Adrenal gland (tissue), 12 donors: ENCODE data around the gene PELI2. TPM values are rescaled to one million over a fixed set of nuclear protein-coding genes. Genes with fewer than 3 reads are reported as not detected.
A peak's percentile ranks its signal among the peaks of the same experiment; 100 is the strongest.

Experiments used
- DNase-seq, 7 donors: peaks; one replicate each; pipeline ENCODE4 v3.0.0-alpha.2; 2019 to 2020
- H3K27ac ChIP-seq, 5 donors: fragments of 200-600 bp; sonication (generic) in 4 of 5; 1 replicate in 3 of 5; 2 replicates in 2 of 5; pipeline versions ENCODE4 v1.5.1 to v1.8.0; 2016 to 2020; ENCODE audit warnings: mild to moderate bottlenecking in 1 of 5
- H3K27me3 ChIP-seq: fragments of 200-600 bp; 2 replicates; pipeline ENCODE4 v1.8.0; 2021
- H3K36me3 ChIP-seq, 2 donors: fragments of 200-600 bp; replicated peaks in 1 of 2; 1 replicate in 1 of 2; 2 replicates in 1 of 2; pipeline versions ENCODE4 v1.5.1 to v1.8.0; 2018 to 2022
- H3K4me1 ChIP-seq, 2 donors: fragments of 200-600 bp; replicated peaks in 1 of 2; 1 replicate in 1 of 2; 2 replicates in 1 of 2; pipeline versions ENCODE4 v1.5.1 to v1.8.0; 2018 to 2021
- H3K4me3 ChIP-seq, 4 donors: fragments of 200-600 bp; sonication (generic) in 3 of 4; one replicate each; pipeline ENCODE4 v1.5.1; 2016 to 2018
- H3K9me3 ChIP-seq, 3 donors: fragments of 200-600 bp; sonication (generic) in 1 of 3; replicated peaks in 1 of 3; 1 replicate in 2 of 3; 2 replicates in 1 of 3; pipeline versions ENCODE4 v1.5.1 to v1.8.0; 2016 to 2021
- CTCF ChIP-seq, 6 experiments: fragments of 450-650 bp in 4 of 6; fragments of 200-600 bp in 2 of 6; sonication (generic) in 1 of 6; IDR thresholded peaks; 1 replicate in 5 of 6; 2 replicates in 1 of 6; pipeline versions ENCODE4 v1.5.1 to v1.8.0; 2016 to 2021; ENCODE audit warnings: antibody characterized with exemption in 6 of 6, mild to moderate bottlenecking in 2 of 6, moderate library complexity in 1 of 6
- POLR2A ChIP-seq, 2 donors: fragments of 450-650 bp; IDR thresholded peaks; one replicate each; pipeline ENCODE4 v1.6.1; 2017; ENCODE audit warnings: antibody characterized with exemption in 2 of 2, mild to moderate bottlenecking in 2 of 2, moderate library complexity in 1 of 2
- WGBS, 4 donors: extraction: QIAGEN DNeasy Blood & Tissue Kit in 2 of 4; methylation state at CpG; one replicate each; pipeline versions ENCODE4 v1.1.5 to v1.1.7; 2013 to 2017; 5-methylcytosine and 5-hydroxymethylcytosine counted together
- intact Hi-C, 2 donors: fragments of 100-400 bp; cut with DNase I; formaldehyde crosslinking; loops; one replicate each; pipeline versions ENCODE4 v1.14.1 to v1.15.0; 2022 to 2023
- polyA plus RNA-seq, 3 donors: library from polyadenylated mRNA; stranded (reverse); fragments of 200-250 nt in 2 of 3; fragments of 350-450 nt in 1 of 3; fragmentation: Illumina TruSeq in 1 of 3; extraction: RNeasy Lipid Tissue Mini Kit (QIAGEN cat#74804) in 1 of 3; gene quantifications; one replicate each; pipeline ENCODE4 v1.2.3, GENCODE V29; 2013 to 2014
- total RNA-seq, 9 donors: library from RNA; depleted of rRNA in 4 of 9; stranded (reverse); fragments of >200 nt in 4 of 9; fragments of 120-200 nt in 1 of 9; fragmentation: NEBNext Ultra II Directional in 1 of 9; extraction: Animal tissue kit (Norgen Biotek cat#: 25700) in 1 of 9; gene quantifications; one replicate each; pipeline versions ENCODE4 v1.1.0 to v1.2.4, GENCODE V29; 2013 to 2023
- donor health status: healthy with polysubstance abuse.
- donor health status: Bipolar disorder and iron deficiency.
- donor health status: DM: yes; HTN: yes; CAD: no.
- donor health status: DM: no; HTN: no; CAD: no.
- donor health status: DM: no; HTN: no; CAD: no.
- donor health status: DM: yes; HTN: yes; CAD: no.

The PELI2 gene
- total and polyA plus RNA-seq, 12 donors, result 1.4 to 14.1 (median 5.9) TPM

- no peak for DNase-seq
- 95 to 97% (median 96%) methylated on average over 13 to 14 of the region's 14 CpGs for WGBS, 4 donors
- Histone ChIP-seq H3K4me3 (no peak overlapping the region), H3K27ac (no peak overlapping the region), H3K9me3 (no peaks in the 10 kb centered on the region), H3K36me3 (no peaks in the 10 kb centered on the region), H3K27me3 (no peaks in the 10 kb centered on the region), H3K4me1 (no peaks in the 10 kb centered on the region)
- intact Hi-C loops, result no loop called here
- no peak for TF ChIP-seq CTCF (IDR thresholded peaks at IDR 0.05)
- TF ChIP-seq POLR2A (IDR thresholded peaks at IDR 0.05), result no peak
Observed at GRCh38 chr14:56290195-56290594, 172.0 kb downstream of the PELI2 start.

GRCh38 chr14:56292970-56293369 is 174.8 kb downstream of the PELI2 start:
- no peak for DNase-seq
- Histone ChIP-seq H3K4me3 (no peak overlapping the region), H3K27ac (no peak overlapping the region), H3K9me3 (no peaks in the 10 kb centered on the region), H3K4me1 (no peaks in the 10 kb centered on the region), H3K36me3 (no peaks in the 10 kb centered on the region), H3K27me3 (no peaks in the 10 kb centered on the region)
- TF ChIP-seq CTCF (IDR thresholded peaks at IDR 0.05) (no peak), POLR2A (IDR thresholded peaks at IDR 0.05) (no peak)
- intact Hi-C loops, result no loop called here
- WGBS, 4 donors, result 89 to 95% (median 92%) methylated on average over 3 of the region's 3 CpGs

- 77 to 96% (median 96%) methylated on average over 2 of the region's 2 CpGs for WGBS, 4 donors
- intact Hi-C loops, result no loop called here
- no peaks in the 10 kb centered on the region for H3K4me1 ChIP-seq
- no peak for DNase-seq
- H3K9me3 ChIP-seq, result no peaks in the 10 kb centered on the region
- TF ChIP-seq CTCF (IDR thresholded peaks at IDR 0.05) (no peak), POLR2A (IDR thresholded peaks at IDR 0.05) (no peak)
- no peaks in the 10 kb centered on the region for H3K36me3 ChIP-seq
- no peaks in the 10 kb centered on the region for H3K27me3 ChIP-seq
- H3K4me3 ChIP-seq, result no peak overlapping the region
- H3K27ac ChIP-seq, result no peak overlapping the region
Observed at GRCh38 chr14:56293506-56293905, 175.3 kb downstream of the PELI2 start.

- no peaks in the 10 kb centered on the region for H3K36me3 ChIP-seq
- intact Hi-C loops, result no loop called here
- H3K4me1 ChIP-seq, result no peaks in the 10 kb centered on the region
- no peaks in the 10 kb centered on the region for H3K9me3 ChIP-seq
- DNase-seq, result no peak
- WGBS, 4 donors, result 93 to 98% (median 97%) methylated on average over 5 of the region's 5 CpGs
- H3K4me3 ChIP-seq, result no peak overlapping the region
- H3K27me3 ChIP-seq, result no peaks in the 10 kb centered on the region
- no peak overlapping the region for H3K27ac ChIP-seq
- TF ChIP-seq CTCF (IDR thresholded peaks at IDR 0.05), result peak in 1 of 6 experiments; percentile 12
- no peak for TF ChIP-seq POLR2A (IDR thresholded peaks at IDR 0.05)
Observed at GRCh38 chr14:56294128-56294527, 175.9 kb downstream of the PELI2 start.
